Endothelial cell of umbilical vein (primary cell): Measurements from ENCODE around the gene ZNF724. TPM values are rescaled to one million over a fixed set of nuclear protein-coding genes. Genes with fewer than 3 reads are reported as not detected.

Experiments
- BruUV-seq: library from RNA; stranded (reverse); fragments of 400-500 nt; replicated peaks from 2 replicates; lab custom pipeline; 2021; lab: Mats Ljungman, UMichigan
- CTCF ChIA-PET: fragments of 300-600, 350-600 bp; sonication (Branson Sonifier 250); formaldehyde crosslinking; loops from one replicate; lab custom pipeline; 2021; ENCODE audit warnings: antibody characterized with exemption, inconsistent platforms; lab: Charles Lee
- POLR2A ChIA-PET: fragments of 300-600, 350-600 bp; sonication (Branson Sonifier 250); formaldehyde crosslinking; loops from one replicate; lab custom pipeline; 2021; ENCODE audit warnings: antibody characterized with exemption, inconsistent platforms; lab: Charles Lee
- DNase-seq: peaks from one replicate; pipeline ENCODE4 v3.0.0-alpha.2; 2011; ENCODE audit warnings: low read depth, low spot score
- FAIRE-seq: peaks from 2 replicates; lab custom pipeline; 2011; peaks lifted over from hg19 to GRCh38; lab: Jason Lieb, UNC
- H2AFZ ChIP-seq: 2 replicates; pipeline ENCODE4 v1.6.0; 2012; ENCODE audit warnings: low read depth, low read length, control low read depth, inconsistent platforms
- H3K27ac ChIP-seq: 2 replicates; pipeline ENCODE4 v1.5.1; 2011; ENCODE audit warnings: low read depth, mild to moderate bottlenecking, control low read depth, low read length, moderate library complexity; ENCODE audit not compliant: insufficient read depth
- H3K27me3 ChIP-seq, 2 experiments: 2 replicates each; pipeline versions ENCODE4 v1.6.0 to v1.6.1; 2011; ENCODE audit warnings: low read length in 2 of 2, mixed read lengths in 1 of 2; ENCODE audit not compliant: control insufficient read depth in 2 of 2, insufficient read depth in 2 of 2
- H3K36me3 ChIP-seq, 2 experiments: 2 replicates in 1 of 2; 3 replicates in 1 of 2; pipeline ENCODE4 v1.5.1; 2011; ENCODE audit warnings: low read length in 2 of 2, mild to moderate bottlenecking in 1 of 2, moderate library complexity in 1 of 2; ENCODE audit not compliant: control insufficient read depth in 2 of 2, insufficient read depth in 2 of 2; ENCODE audit errors: extremely low read depth in 1 of 2
- H3K4me1 ChIP-seq: 3 replicates; pipeline ENCODE4 v1.5.1; 2011; ENCODE audit warnings: mild to moderate bottlenecking, low read length; ENCODE audit not compliant: control insufficient read depth, insufficient read depth; ENCODE audit errors: extremely low read depth
- H3K4me2 ChIP-seq: 2 replicates; pipeline ENCODE4 v1.6.1; 2011; ENCODE audit warnings: low read length, control low read depth, mixed read lengths; ENCODE audit not compliant: insufficient read depth
- H3K4me3 ChIP-seq, 3 experiments: fragments of 200-600 bp in 1 of 3; sonication (generic), shearing (Covaris generic) in 1 of 3; replicated peaks in 1 of 3; 2 replicates each; pipeline ENCODE4 v1.5.1; 2011 to 2016; ENCODE audit warnings: control low read depth in 3 of 3, low read length in 3 of 3, mild to moderate bottlenecking in 2 of 3, inconsistent platforms in 1 of 3, low read depth in 1 of 3, moderate library complexity in 1 of 3; ENCODE audit not compliant: insufficient read depth in 1 of 3
- H3K79me2 ChIP-seq: 2 replicates; pipeline ENCODE4 v1.6.0; 2012; ENCODE audit warnings: low read length, inconsistent platforms; ENCODE audit not compliant: control insufficient read depth, insufficient read depth
- H3K9ac ChIP-seq: replicated peaks from 2 replicates; pipeline ENCODE3; 2011; ENCODE audit warnings: low read length, control low read depth; ENCODE audit not compliant: insufficient read depth; ENCODE audit errors: extremely low read depth
- H3K9me1 ChIP-seq: replicated peaks from 3 replicates; pipeline ENCODE4 v1.6.0; 2011; ENCODE audit warnings: mild to moderate bottlenecking, low read length; ENCODE audit not compliant: control insufficient read depth, insufficient read depth; ENCODE audit errors: extremely low read depth
- H3K9me3 ChIP-seq: replicated peaks from 2 replicates; pipeline ENCODE4 v1.5.1; 2012; ENCODE audit warnings: low read length, inconsistent platforms; ENCODE audit not compliant: control insufficient read depth, insufficient read depth
- H4K20me1 ChIP-seq: replicated peaks from 2 replicates; pipeline ENCODE3; 2011; ENCODE audit warnings: mild to moderate bottlenecking, low read length; ENCODE audit not compliant: control insufficient read depth, insufficient read depth; ENCODE audit errors: extremely low read depth
- CTCF ChIP-seq, 2 donors: IDR thresholded peaks; 1 replicate in 1 of 2; 2 replicates in 1 of 2; pipeline ENCODE4 v1.5.1; 2011; ENCODE audit warnings: low read length in 2 of 2, mild to moderate bottlenecking in 2 of 2, moderate library complexity in 2 of 2, control low read depth in 1 of 2, inconsistent platforms in 1 of 2, low read depth in 1 of 2; ENCODE audit not compliant: insufficient read depth in 1 of 2; ENCODE audit errors: extremely low read depth in 1 of 2
- EZH2 ChIP-seq: IDR thresholded peaks from 2 replicates; pipeline ENCODE4 v1.6.1; 2012; ENCODE audit warnings: borderline replicate concordance, low read depth, mild to moderate bottlenecking, moderate library complexity, low read length, inconsistent platforms; ENCODE audit not compliant: severe bottlenecking
- FOS ChIP-seq: IDR thresholded peaks from 2 replicates; pipeline ENCODE4 v1.6.1; 2011; ENCODE audit warnings: mild to moderate bottlenecking, low read length, moderate library complexity, borderline replicate concordance; ENCODE audit not compliant: insufficient read depth
- GATA2 ChIP-seq: IDR thresholded peaks from 2 replicates; pipeline ENCODE4 v1.7.0; 2011; ENCODE audit warnings: low read depth, mild to moderate bottlenecking, moderate library complexity, mixed read lengths, low read length; ENCODE audit not compliant: insufficient read length, insufficient read depth
- JUN ChIP-seq: IDR thresholded peaks from 2 replicates; pipeline ENCODE4 v1.6.1; 2011; ENCODE audit warnings: borderline replicate concordance, low read depth; ENCODE audit not compliant: insufficient read length, insufficient read depth
- MAX ChIP-seq: IDR thresholded peaks from 2 replicates; pipeline ENCODE4 v1.6.1; 2011; ENCODE audit not compliant: insufficient read depth, insufficient read length
- MYC ChIP-seq: IDR thresholded peaks from one replicate; pipeline ENCODE4 v1.6.1; 2011; ENCODE audit warnings: mild to moderate bottlenecking, low read depth, low read length
- POLR2A ChIP-seq: IDR thresholded peaks from 2 replicates; pipeline ENCODE4 v1.6.1; 2012; ENCODE audit warnings: low read depth, mild to moderate bottlenecking, control low read depth, low read length
- POLR2AphosphoS5 ChIP-seq: IDR thresholded peaks from 2 replicates; pipeline ENCODE4 v1.6.1; 2012; ENCODE audit warnings: low read depth, mild to moderate bottlenecking, control low read depth, low read length, moderate library complexity; ENCODE audit not compliant: insufficient read depth
- dilution Hi-C: fragments of 300-500 bp; cut with MboI; formaldehyde crosslinking; loops from one replicate; pipeline ENCODE4 v1.15.0; 2019; ENCODE audit warnings: low sequenced_read_pairs; ENCODE audit not compliant: extremely low pct_ligation_motif_present
- intact Hi-C: fragments of 100-400 bp; cut with micrococcal nuclease; formaldehyde crosslinking; loops from one replicate; pipeline ENCODE4 v1.10.0; 2022
- polyA plus RNA-seq, 4 experiments: library from polyadenylated mRNA; depleted of rRNA in 3 of 4; stranded (reverse) in 3 of 4; unstranded in 1 of 4; fragments of >200 nt; gene quantifications; 2 replicates each; pipeline versions ENCODE4 v1.2.1 to v1.2.3, GENCODE V29; 2011 to 2012; ENCODE audit warnings: missing spikeins in 1 of 4
- total RNA-seq: library from RNA; stranded (reverse); gene quantifications from 2 replicates; pipeline ENCODE4 v1.2.3, GENCODE V29; 2021

Gene ZNF724
- total and polyA plus RNA-seq, 2 donors (not counting 3 experiments of a cell fraction or from before 2014, with no cell fraction given) = 0.77 to 6.0 TPM

GRCh38 chr19:23283925-23284324 lies 33.7 kb upstream of the ZNF724 start:
- H3K4me2 ChIP-seq = no peak overlapping the region
- no peak overlapping the region for H2AFZ ChIP-seq
- H3K27me3 ChIP-seq = no peaks in the 10 kb centered on the region
- H3K79me2 ChIP-seq = no peaks in the 10 kb centered on the region
- H3K27ac ChIP-seq = no peak overlapping the region
- H3K36me3 ChIP-seq = no peaks in the 10 kb centered on the region
- no peak overlapping the region for H3K9ac ChIP-seq
- intact Hi-C loops = no loop called here
- H3K9me1 ChIP-seq = no peaks in the 10 kb centered on the region
- no peaks in the 10 kb centered on the region for H3K4me1 ChIP-seq
- no peak overlapping the region for H3K4me3 ChIP-seq
- peaks cover 2% of the 10 kb centered on the region for H3K9me3 ChIP-seq
- no TSS peak for BruUV-seq
- CTCF ChIA-PET = no interaction called here
- no peaks in the 10 kb centered on the region for H4K20me1 ChIP-seq
- POLR2A ChIA-PET = no interaction called here
- DNase-seq (peak; percentile 4), FAIRE-seq (peak; percentile 8)
- TF ChIP-seq CTCF (IDR thresholded peaks at IDR 0.05; ENCODE audit: extremely low read depth in 1 of 2, insufficient read depth in 1 of 2, low read depth in 1 of 2, low read length in 2 of 2) (peak; percentile 13 to 46), POLR2A (no peak)
- dilution Hi-C loops = no loop called here

- H3K36me3 ChIP-seq = no peaks in the 10 kb centered on the region
- DNase-seq = no peak
- H3K9me3 ChIP-seq = no peaks in the 10 kb centered on the region
- H3K9ac ChIP-seq = no peak overlapping the region
- H3K9me1 ChIP-seq = no peaks in the 10 kb centered on the region
- no peaks in the 10 kb centered on the region for H3K79me2 ChIP-seq
- ChIA-PET CTCF (no interaction called here), POLR2A (no interaction called here)
- TF ChIP-seq MAX (no peak), MYC (no peak), POLR2AphosphoS5 (no peak), FOS (no peak), EZH2 (no peak), GATA2 (no peak), POLR2A (no peak), JUN (no peak), CTCF (IDR thresholded peaks at IDR 0.05; ENCODE audit: extremely low read depth in 1 of 2, insufficient read depth in 1 of 2, low read depth in 1 of 2, low read length in 2 of 2) (no peak)
- no TSS peak for BruUV-seq
- FAIRE-seq = no peak
- intact Hi-C loops = no loop called here
- H3K4me3 ChIP-seq = no peak overlapping the region
- no peaks in the 10 kb centered on the region for H4K20me1 ChIP-seq
- no peak overlapping the region for H3K27ac ChIP-seq
- dilution Hi-C loops = no loop called here
- H2AFZ ChIP-seq = no peak overlapping the region
- H3K4me2 ChIP-seq = no peak overlapping the region
- no peaks in the 10 kb centered on the region for H3K4me1 ChIP-seq
- no peaks in the 10 kb centered on the region for H3K27me3 ChIP-seq
These were observed 31.6 kb upstream of the ZNF724 start for GRCh38 chr19:23281663-23282276.
